Fibroblast of skin of left quadriceps (primary cell): ENCODE measurements around the gene BAZ2B.

ENCODE experiments used
- DNase-seq, 2 experiments: peaks; one replicate each; pipeline ENCODE4 v3.0.0-alpha.2; 2013; ENCODE audit warnings: low read depth in 2 of 2

Gene BAZ2B

DNA sequence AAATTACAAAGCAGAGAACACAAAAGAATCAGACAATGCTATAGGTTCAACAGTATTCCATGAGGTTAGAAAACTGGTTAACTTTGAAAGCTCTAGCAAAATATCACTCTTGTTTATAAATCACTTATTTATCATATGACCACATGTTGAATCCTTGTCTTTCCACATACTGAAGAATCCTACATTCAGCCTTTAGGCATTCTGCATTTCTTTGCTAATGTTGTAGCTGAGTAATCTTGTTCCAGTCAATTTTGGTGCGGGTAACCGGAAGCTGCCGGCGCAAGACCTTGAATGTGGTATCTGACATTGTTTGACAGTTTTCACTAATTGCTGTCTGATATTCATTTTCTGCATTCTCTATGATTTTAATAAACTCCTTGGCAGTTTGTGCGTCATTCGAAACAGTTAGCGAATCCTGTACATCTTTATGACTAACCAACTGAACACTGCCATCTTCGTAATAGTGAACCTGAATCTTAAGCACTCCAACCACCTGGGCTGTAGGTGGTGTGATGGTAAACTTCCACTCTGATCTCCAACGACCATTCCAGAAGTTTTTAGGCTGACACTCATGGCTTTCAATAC lies 154.1 kb downstream of the BAZ2B start:
- DNase-seq, result no peak

DNA sequence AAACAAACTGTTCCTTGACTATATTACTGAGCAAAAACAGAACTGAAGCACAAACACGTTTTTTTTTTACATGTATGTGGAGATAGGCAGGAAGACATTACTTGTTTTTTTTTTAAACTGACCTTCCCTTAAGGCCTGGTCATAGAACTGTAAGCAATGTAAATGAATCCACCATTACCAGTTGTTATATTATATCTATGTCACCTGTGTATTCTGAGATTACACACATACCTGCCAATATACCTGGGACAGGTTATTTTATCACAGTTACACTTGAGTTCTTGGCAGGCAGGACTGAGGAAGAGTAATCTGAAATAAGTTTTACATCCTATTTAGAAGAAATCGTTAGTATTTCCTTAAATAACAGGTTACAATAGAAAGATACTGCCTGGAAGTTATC lies 155.3 kb downstream of the BAZ2B start:
- no peak for DNase-seq

DNA sequence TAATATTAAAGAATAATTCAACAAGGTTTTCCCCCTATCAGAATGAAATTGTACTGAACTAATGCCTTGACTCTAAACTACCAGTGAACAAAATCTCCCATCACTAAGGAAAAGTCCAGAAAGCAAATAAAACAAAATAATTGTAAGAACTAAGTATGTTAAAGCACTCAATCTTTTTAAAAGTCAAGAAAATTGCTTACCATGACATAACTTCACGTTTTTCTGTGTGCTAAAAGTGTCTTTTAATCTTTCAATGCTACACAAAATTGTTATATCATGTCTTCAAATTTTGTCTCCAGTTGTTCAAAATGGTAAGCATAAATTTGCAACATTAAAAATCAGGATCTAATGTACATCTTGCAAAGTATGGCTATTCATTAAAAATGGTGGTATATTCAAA lies 156.1 kb downstream of the BAZ2B start:
- no peak for DNase-seq

DNA sequence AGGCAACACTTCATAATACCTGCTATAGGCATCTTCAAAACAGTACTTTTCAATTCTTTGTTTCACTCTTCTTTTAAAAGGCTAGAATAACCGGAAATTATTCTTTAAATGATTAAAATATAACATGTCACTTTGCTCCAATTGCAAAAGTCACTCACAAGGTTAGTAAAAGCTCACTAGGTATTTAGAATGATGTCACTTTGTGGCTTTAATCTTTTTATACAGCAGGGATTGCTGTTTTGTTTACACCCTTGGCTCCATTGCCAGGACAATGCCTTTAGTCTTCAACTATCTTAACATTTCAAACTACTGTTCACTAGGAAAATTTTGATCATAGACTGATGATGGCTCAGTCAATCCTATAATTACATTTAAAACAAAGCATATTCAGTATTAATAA lies 157.1 kb downstream of the BAZ2B start:
- no peak for DNase-seq

DNA sequence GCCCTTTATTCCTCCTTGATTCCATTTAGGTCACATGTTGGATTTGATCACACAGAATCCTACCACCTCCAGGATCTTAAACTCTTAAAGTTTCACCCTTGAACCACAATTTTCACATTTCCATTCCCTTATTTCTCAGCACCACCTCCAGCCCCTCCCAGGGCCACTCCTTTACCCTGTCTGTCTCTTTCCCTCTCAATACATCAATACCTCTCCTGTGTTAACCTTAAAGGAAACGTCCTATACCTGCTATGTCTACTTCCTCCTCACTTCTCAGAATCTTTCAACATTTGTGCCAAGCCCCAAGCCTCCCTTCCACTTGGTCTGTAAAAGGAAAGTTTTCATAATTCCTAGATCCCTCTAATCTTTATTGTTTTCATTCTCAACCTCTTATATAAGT lies 158.8 kb downstream of the BAZ2B start:
- DNase-seq, result no peak

DNA sequence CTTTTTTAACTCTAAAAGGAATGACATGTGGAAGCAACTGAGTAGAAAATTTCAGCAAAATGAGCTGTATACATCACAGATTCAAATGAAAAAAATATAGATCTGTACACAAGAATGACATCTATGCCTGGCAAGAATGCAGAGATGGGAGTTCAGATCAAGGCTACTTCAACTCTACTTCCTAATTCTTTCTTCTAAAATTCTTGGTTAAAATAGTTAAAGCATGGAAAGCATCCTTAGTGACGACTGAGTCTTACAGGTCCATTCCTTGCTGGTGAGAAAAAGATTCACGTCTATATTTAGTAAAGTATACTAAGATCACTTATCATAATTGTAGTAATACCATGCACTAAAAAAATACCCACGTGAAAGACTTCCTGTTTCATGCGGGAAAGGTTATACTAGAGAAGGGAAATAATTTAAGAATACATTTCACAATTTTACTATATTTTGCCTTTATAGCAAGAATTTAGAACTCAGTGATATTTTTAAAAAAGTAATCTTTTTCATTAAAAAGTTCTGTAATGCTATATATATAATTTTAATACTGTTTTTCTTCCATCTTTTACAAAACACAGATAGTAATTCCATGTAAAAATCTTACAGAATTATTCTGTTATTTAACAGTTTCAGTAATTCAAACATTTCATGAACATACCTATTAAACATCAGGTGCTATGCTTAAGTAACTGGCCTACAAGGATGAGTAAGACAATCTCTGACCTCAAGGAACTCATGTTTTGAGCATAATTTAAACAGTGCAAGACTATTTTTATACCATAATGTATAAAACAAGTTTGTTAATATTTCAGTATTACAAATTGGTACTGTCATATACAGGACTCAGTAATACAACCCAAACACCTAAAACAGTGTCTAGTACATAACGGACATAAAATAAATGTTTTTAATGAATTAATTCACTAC lies 159.6 kb downstream of the BAZ2B start:
- no peak for DNase-seq

DNA sequence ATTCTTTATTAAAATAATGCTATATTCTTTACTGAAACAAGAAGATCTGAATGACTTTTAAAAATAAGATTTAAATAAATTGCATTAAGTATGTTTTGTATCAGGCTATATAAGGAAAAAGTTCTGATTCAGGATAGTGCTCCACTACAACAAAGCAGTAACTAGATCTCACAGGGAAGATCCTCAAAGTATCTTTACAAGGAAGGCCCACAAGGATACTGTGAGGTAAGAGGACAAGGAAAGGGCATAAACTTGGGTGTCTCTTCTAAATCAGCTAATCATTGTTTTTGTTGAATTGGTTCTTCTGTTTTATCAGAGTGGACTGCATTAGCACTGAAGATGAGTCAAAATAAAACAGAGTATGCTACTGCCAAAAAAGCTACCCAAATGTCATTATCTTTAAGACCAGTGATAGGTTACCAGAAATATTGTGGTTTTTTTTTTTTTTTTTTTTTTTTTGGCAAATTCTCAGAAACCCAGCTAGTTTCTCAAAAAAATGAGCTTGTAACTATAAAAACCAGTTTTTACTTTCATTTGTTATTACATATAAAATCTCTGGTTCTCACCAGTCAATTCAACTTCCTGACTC lies 160.9 kb downstream of the BAZ2B start:
- DNase-seq, result no peak

DNA sequence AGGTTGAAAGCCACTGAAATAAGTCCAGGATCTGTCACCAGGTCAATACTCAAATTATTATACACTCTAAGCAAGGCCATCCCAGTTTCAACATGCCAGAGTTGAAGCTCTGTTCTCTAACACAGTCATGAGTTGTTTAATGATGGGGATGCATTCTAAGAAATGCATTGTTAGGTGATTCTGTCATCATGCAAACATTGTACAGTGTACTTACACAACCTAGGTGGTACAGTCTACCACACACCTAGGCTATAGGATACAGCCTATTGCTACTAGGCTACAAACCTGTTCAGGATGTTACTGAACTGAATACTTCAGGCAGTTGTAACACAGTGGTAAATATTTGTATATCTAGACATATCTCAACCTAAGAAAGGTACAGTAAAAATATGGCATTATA lies 162.2 kb downstream of the BAZ2B start:
- no peak for DNase-seq

DNA sequence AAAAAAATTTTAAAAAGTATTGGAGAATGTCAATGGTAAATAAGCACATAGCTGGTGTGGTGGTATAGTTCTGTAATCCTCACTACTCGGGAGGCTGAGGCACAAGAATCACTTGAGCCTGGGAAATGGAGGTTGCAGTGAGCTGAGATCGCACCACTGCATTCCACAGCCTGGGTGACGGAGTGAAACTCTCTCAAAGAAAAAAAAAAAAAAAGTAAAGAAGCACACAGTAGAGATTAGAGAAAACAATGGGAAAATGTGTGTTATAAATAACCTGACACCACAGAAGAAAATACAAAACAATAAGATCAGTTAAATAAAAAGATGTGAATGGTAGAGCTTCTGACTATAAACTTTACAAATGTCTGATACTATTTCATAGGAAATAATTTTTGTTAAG lies 166.2 kb downstream of the BAZ2B start:
- no peak for DNase-seq

DNA sequence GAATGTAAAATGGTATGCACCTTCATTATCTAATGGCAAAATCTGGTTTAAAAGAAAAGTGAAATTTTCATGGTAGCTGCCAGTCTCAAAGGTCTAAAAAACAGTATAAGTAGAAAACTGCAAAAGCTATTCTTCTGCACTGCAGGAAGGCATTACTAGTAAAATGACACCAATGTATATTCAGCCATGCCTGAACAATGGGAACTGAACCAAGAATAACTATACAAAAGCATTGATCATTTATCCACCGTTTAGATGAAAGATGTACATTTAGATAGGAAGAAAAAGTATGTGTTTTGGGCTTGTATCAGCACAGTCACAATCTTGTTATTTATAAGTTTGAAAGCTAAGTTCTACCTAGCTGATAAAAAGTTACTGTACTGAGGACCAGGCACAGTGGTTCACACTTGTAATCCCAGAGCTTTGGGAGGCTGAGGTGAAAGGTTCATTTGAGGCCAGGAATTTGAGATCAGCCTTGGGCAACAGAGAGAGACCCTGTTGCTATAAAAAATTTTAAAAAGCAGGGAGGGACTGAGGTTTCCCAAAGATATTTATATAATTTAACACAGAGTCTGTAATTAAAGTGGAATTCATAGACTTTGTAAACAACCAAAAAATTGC lies 166.7 kb downstream of the BAZ2B start:
- DNase-seq, result no peak

DNA sequence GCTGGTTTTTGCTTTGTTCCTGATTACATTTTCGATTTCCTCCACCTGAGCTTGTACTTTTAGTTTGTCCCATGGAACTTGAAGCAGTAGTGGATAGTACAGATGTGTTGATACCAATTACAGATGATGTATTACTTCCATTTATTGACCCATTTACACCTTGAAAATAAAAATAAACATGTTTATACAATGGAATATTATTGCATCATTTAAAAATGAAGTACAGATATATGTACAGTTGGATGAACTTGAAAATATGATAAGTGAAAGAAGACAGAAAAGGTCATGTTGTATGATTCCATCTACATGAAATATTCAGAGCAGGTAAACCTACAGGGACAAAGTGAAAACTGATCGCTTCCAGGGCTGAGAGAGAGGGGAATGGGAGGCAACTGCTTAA lies 169.5 kb downstream of the BAZ2B start:
- DNase-seq, result no peak

DNA sequence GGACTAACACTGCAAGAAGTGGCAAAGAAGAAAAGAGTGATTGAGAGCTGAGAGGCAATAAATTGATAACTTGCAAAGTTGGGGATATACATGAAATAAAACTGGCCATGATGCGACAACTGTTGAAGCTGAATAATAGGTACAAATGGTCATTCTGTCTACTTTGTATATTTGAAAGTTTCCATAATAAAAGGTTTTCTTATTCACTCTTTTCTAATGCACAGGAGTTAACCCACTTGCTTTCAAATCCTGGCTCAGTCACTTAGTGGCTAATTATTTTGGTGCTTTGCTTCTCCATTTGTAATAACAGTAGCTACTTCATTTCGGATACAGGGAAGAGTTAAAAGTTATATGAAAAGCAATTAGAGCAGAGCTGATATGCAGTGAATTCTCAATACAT lies 170.1 kb downstream of the BAZ2B start:
- DNase-seq, result no peak

DNA sequence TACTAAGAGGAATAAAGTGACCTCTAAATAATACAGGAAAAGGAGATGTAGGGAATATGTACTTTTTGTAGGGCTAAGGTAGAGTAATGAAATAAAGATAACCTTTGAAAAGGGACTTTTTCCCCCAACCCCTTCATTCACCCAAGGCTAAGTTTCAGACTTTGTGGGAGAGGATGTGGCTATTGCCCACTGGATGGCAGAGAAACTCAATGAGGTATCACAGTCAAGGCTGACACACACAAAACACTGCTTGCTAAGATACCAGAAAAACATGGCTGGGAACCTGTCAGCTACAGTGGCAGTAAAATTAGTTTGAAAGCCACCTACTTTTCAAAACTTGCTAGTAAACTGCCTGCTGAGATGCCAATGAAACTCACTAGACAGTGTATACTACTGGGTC lies 171.0 kb downstream of the BAZ2B start:
- DNase-seq, result no peak

DNA sequence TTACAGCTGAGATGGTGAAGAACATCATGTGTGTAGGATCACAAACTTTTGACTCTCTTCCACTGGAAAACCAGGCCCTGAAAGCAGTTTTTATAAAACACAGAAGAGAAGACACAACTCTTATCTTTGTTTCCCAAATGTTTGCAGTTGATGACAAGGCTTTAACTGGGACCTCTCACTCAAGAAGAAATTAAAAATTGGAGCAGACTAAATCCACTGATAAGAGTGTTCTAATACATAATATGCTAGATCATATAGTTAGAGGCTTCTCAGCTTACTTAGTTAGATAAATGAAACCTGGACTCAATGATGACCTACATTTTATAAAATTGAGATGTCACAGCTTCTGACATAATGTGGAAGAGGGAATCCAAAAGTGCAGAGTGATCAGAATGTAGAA lies 171.6 kb downstream of the BAZ2B start:
- DNase-seq, result no peak

DNA sequence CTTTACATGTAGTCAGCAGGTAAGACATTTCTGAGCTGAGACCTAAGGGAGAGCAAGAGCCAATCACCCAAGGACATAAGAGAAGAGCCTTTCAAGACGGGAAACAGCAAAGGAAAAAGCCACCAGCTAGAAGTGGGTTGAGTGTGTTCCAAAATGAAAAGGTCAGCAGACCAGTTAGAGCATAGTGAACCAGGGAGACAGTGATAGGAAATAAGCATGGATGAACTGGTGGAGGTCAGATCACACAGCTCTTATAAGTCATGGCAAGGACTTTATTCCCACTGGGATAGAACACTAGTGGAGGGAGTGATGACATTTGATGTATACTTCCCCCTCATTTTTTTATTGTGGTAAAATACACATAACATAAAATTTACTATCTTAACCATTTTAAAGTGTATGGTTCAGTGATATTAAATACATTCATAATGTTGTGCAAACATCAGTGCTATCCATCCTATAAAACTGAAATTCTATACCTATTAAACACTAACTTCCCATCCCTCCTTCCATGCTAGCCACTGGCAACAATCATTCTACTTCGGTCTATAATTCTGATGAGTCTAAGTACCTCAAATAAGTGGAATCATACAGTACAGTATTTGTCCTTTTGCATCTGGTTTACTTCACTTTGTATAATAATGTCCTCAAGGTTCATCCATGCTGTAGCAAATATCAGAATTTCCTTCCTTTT lies 174.0 kb downstream of the BAZ2B start:
- DNase-seq, result no peak

DNA sequence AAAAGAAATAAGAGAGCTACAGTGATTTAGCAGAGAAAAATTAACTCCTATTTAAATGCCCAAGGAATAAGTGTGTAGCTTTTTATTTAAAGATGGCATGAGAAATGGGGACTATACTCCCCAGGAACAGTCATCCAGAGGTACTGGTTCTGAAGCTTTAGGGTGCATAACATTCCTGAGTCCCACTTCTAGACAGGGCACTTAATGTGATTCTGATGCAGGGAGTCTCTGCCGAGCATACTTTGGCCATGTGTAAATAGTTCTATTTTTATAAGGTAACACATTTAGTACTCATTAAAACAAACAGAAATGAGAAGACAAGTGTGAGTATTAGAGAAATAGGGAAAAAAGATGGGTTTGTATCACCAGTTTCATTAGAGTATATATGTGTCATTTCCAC lies 175.2 kb downstream of the BAZ2B start:
- DNase-seq, result no peak

DNA sequence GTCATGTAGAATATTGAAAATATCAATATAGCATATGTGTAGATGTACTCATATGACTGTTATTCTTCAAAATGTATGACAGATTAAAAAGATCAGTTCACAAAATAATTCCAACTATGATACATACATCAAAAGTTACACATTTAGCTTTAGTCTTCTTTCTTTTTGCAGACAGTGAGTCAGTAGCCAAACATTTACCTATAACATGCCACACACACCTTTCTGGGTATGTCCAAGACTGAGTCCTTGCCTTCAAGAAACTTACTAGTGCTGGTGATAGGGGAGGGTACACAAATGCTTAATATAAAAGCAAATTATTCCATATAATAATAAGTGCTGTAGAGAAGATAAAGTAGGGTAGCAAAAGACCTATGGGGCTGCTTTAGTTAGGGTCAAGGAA lies 176.9 kb downstream of the BAZ2B start:
- DNase-seq, result no peak

DNA sequence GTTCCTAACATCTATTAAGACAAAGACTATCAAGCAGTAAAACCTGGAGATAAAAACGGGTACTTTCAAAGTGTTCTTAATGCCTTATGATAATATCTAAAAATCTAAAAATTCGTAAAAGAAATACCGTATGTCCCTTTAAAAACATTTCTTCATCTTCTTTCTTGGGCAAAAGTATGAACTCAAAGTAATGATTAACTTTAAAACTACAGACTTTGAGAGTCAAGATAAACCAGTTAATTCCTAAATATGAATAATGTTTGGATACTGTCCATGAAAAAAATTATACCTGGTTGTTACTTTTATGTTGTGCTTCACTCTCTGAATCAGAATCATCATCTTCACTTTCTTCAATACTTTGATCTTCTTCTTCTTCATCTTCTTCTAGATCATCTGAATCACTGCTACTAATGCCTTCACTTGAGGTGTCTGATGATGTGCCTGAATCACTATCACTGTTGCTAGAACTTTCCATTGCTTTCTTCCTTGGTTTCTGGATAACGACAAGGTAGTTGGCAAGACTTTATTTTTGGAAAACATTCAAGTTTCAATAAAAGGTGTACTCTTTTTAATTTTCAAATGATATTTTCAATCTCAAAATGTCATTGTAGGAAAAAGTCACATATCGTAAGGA lies 177.5 kb downstream of the BAZ2B start:
- no peak for DNase-seq

DNA sequence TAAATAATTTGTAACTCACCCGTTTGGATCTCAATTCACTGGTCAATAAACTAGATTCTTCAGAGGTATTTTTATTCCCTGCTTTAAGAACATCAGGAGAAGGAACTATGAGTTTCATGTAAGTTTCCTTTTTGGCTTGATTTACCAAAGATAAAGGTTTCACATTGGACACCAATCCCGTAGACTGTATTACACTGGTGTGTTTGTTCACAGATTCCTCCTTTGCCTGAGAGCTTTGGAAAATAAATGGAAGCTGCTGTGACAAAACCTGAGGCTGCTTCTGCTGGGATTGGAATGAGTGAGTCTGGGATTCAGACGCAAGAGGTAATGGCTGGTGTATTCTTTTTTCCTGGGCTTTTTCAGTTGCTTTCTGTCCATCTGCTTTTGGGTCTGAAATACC lies 178.1 kb downstream of the BAZ2B start:
- no peak for DNase-seq

DNA sequence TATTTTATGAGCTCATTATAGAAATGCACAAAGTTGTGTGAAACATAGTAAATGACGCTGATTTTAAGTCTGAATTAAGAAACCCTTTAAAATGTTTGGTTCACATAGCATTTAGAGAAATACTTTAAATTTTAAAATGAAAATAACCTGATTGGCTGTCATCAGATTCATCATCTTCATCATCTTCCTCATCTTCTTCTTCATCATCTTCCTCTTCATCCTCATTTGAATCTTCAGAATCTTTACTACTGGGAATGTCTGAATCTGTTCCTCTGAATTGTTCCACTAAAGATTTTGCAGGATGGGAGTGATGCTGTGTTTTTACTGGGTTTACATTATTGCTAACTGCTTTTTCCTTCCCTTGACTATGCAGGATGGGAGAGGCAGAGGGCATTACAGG lies 183.7 kb downstream of the BAZ2B start:
- no peak for DNase-seq

DNA sequence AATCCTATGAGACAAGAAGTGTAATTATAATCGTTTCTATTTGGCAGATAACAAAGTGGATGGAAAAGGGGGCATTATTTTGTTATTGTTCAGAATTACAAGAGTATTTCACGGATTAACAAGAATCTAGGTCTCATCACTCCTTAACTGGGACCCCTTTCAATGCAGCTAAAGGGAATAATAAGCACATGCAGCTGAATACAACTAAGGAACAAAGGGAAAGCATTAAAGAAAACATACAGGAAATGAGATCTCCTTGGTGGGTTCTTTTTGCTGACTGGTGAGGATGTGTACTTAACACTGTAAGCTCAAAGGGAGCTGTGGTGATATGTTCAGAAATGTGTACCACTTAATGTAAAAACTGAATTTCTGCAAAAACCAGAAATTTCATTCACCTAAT lies 189.3 kb downstream of the BAZ2B start:
- DNase-seq, result no peak

DNA sequence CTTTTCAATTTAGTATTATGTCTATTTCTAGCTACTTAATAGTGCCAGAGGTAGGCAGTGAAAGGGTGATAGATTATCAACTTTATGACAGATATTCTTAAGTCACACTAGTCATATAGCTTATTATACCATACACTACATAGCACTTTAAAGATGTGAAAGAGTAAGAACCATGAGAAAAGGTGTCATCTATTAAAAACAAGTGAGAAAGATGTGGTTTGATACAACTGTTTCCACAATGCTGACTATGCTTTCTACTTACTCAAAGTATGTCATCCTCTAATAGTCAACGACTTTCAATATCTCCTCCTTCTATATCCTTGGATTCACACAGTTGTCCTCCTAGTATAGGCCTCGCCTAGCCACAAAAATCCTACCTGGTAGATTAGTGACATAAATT lies 196.9 kb downstream of the BAZ2B start:
- DNase-seq, result no peak
